Stimulated activated CD4-positive, alpha-beta T cell treated with anti-CD3 and anti-CD28 coated beads, Interleukin-2, amount 100 ng/mL, for 24 hours (primary cell): Measurements from ENCODE around the gene STARD9.
"Not testable (repeated sequence)": the region's sequence is repeated elsewhere in the genome, so short reads cannot be mapped to it uniquely, and the experiment has no call there.

Source experiments
- DNase-seq, 2 donors: peaks; one replicate each; pipeline ENCODE4 v3.0.0-alpha.2; 2020

The STARD9 gene

GRCh38 chr15:42591238-42591934, 16.0 kb downstream of the STARD9 start:
- no peak for DNase-seq

GRCh38 chr15:42592716-42593115, 17.3 kb downstream of the STARD9 start:
- no peak for DNase-seq

GRCh38 chr15:42593143-42593542, 17.7 kb downstream of the STARD9 start:
- no peak for DNase-seq

- DNase-seq = no peak
Measured at GRCh38 chr15:42594095-42594494, 18.7 kb downstream of the STARD9 start.

GRCh38 chr15:42595626-42596240, 20.3 kb downstream of the STARD9 start:
- DNase-seq = no peak

- DNase-seq = not testable (repeated sequence)
Measured at GRCh38 chr15:42601316-42601715, 25.9 kb downstream of the STARD9 start.

- no peak for DNase-seq
Measured at GRCh38 chr15:42602501-42602900, 27.1 kb downstream of the STARD9 start.

GRCh38 chr15:42603978-42604377, 28.6 kb downstream of the STARD9 start:
- DNase-seq = no peak

GRCh38 chr15:42604894-42605744, 29.7 kb downstream of the STARD9 start:
- no peak for DNase-seq

- DNase-seq = no peak
Measured at GRCh38 chr15:42605796-42606195, 30.4 kb downstream of the STARD9 start.

GRCh38 chr15:42608110-42608531, 32.7 kb downstream of the STARD9 start:
- peak; percentile 18 to 26 for DNase-seq

- DNase-seq = no peak
Measured at GRCh38 chr15:42608752-42609488, 33.5 kb downstream of the STARD9 start.

- no peak for DNase-seq
Measured at GRCh38 chr15:42611532-42611931, 36.1 kb downstream of the STARD9 start.

GRCh38 chr15:42612367-42612912, 37.0 kb downstream of the STARD9 start:
- DNase-seq = no peak

GRCh38 chr15:42616107-42616506, 40.7 kb downstream of the STARD9 start:
- no peak for DNase-seq

GRCh38 chr15:42619656-42620371, 44.4 kb downstream of the STARD9 start:
- DNase-seq = no peak

GRCh38 chr15:42621386-42621785, 46.0 kb downstream of the STARD9 start:
- no peak for DNase-seq

GRCh38 chr15:42621996-42622925, 46.9 kb downstream of the STARD9 start:
- DNase-seq = no peak

GRCh38 chr15:42623951-42624350, 48.5 kb downstream of the STARD9 start:
- DNase-seq = no peak

- DNase-seq = no peak
Measured at GRCh38 chr15:42627485-42627884, 52.1 kb downstream of the STARD9 start.

- DNase-seq = no peak
Measured at GRCh38 chr15:42628761-42629160, 53.4 kb downstream of the STARD9 start.
